HepG2 (cell line): ENCODE results near the gene CACNA1D. TPM values are rescaled to one million over a fixed set of nuclear protein-coding genes. Genes with fewer than 3 reads are reported as not detected.

Source experiments
- ADNP ChIP-seq: sonication (generic); formaldehyde crosslinking; IDR thresholded peaks from 2 replicates; pipeline ENCODE4 v1.4.0; 2020; ENCODE audit warnings: missing genetic modification reagents
- HOXD1 ChIP-seq: sonication (generic); formaldehyde crosslinking; IDR thresholded peaks from 2 replicates; pipeline ENCODE4 v1.5.0; 2020; ENCODE audit warnings: missing genetic modification reagents
- KDM4B ChIP-seq: sonication (generic); formaldehyde crosslinking; IDR thresholded peaks from 2 replicates; pipeline ENCODE4 v1.4.0; 2020; ENCODE audit warnings: missing genetic modification reagents
- MAF1 ChIP-seq: sonication (generic); formaldehyde crosslinking; IDR thresholded peaks from 2 replicates; pipeline ENCODE4 v1.5.0; 2020; ENCODE audit warnings: missing genetic modification reagents, borderline replicate concordance
- MATR3 ChIP-seq: sonication (generic); formaldehyde crosslinking; IDR thresholded peaks from 2 replicates; pipeline ENCODE4 v1.4.0; 2020; ENCODE audit warnings: missing genetic modification reagents
- MED8 ChIP-seq: sonication (generic); formaldehyde crosslinking; IDR thresholded peaks from 2 replicates; pipeline ENCODE4 v1.8.1; 2023; ENCODE audit warnings: mild to moderate bottlenecking, missing genetic modification reagents; ENCODE audit not compliant: insufficient replicate concordance
- NCOR1 ChIP-seq: fragments of 200-600 bp; sonication (generic); IDR thresholded peaks from 2 replicates; pipeline ENCODE4 v1.7.0; 2017; ENCODE audit warnings: antibody characterized with exemption, low read length, borderline replicate concordance
- SIX4 ChIP-seq: sonication (generic); formaldehyde crosslinking; IDR thresholded peaks from 2 replicates; pipeline ENCODE4 v1.4.0; 2020; ENCODE audit warnings: missing genetic modification reagents
- TAF1 ChIP-seq: sonication (generic); formaldehyde crosslinking; IDR thresholded peaks from 2 replicates; pipeline ENCODE4 v1.4.0; 2020; ENCODE audit warnings: missing genetic modification reagents
- YEATS2 ChIP-seq: sonication (generic); formaldehyde crosslinking; IDR thresholded peaks from 2 replicates; pipeline ENCODE4 v1.4.0; 2020; ENCODE audit warnings: missing genetic modification reagents, borderline replicate concordance
- ZFY ChIP-seq: sonication (generic); formaldehyde crosslinking; IDR thresholded peaks from 2 replicates; pipeline ENCODE4 v1.4.0; 2020; ENCODE audit warnings: missing genetic modification reagents
- ZKSCAN8 ChIP-seq: IDR thresholded peaks from 2 replicates; pipeline ENCODE4 v1.6.1; 2016; ENCODE audit warnings: borderline replicate concordance, missing genetic modification reagents, missing compliant biosample characterization
- ZNF160 ChIP-seq: sonication (generic); formaldehyde crosslinking; IDR thresholded peaks from 2 replicates; pipeline ENCODE4 v1.8.0; 2022; ENCODE audit warnings: mild to moderate bottlenecking, inconsistent platforms, missing genetic modification reagents
- ZNF484 ChIP-seq: sonication (generic); formaldehyde crosslinking; IDR thresholded peaks from 2 replicates; pipeline ENCODE4 v1.5.1; 2020; ENCODE audit warnings: mild to moderate bottlenecking, low read depth, missing genetic modification reagents, borderline replicate concordance
- ZNF549 ChIP-seq: sonication (generic); formaldehyde crosslinking; IDR thresholded peaks from 2 replicates; pipeline ENCODE4 v1.5.0; 2020; ENCODE audit warnings: missing genetic modification reagents
- ZNF556 ChIP-seq: sonication (generic); formaldehyde crosslinking; IDR thresholded peaks from 2 replicates; pipeline ENCODE4 v1.4.0; 2020; ENCODE audit warnings: mild to moderate bottlenecking, missing genetic modification reagents, borderline replicate concordance
- ZNF557 ChIP-seq: sonication (generic); formaldehyde crosslinking; IDR thresholded peaks from 2 replicates; pipeline ENCODE4 v1.4.0; 2020; ENCODE audit warnings: missing genetic modification reagents
- ZSCAN20 ChIP-seq: sonication (generic); formaldehyde crosslinking; IDR thresholded peaks from 2 replicates; pipeline ENCODE4 v1.4.0; 2020; ENCODE audit warnings: missing genetic modification reagents, mild to moderate bottlenecking, borderline replicate concordance
- polyA plus RNA-seq, 8 experiments: library from polyadenylated mRNA; depleted of rRNA in 3 of 8; stranded (reverse) in 7 of 8; unstranded in 1 of 8; fragments of >200 nt; fragmentation: Illumina TruSeq in 4 of 8; extraction: Trizol in 4 of 8; gene quantifications; 2 replicates each; pipeline versions ENCODE4 v1.2.1 to v1.2.3, GENCODE V29; 2011 to 2016; ENCODE audit warnings: low read depth in 4 of 8, missing spikeins in 1 of 8, mixed read lengths in 1 of 8; ENCODE audit not compliant: insufficient read depth in 1 of 8
- total RNA-seq, 5 experiments: library from RNA; depleted of rRNA; stranded (reverse); fragments of >200 nt; fragmentation: Illumina TruSeq; extraction: Trizol; gene quantifications; 2 replicates each; pipeline ENCODE4 v1.2.3, GENCODE V29; 2016; ENCODE audit warnings: low read depth in 1 of 5
- TF ChIP-seq, protein P1 (sequence below): IDR thresholded peaks from 2 replicates; pipeline ENCODE4 v1.6.1; 2016; ENCODE audit warnings: missing genetic modification reagents, missing compliant biosample characterization
- TF ChIP-seq, protein P2 (sequence below): sonication (generic); formaldehyde crosslinking; IDR thresholded peaks from 2 replicates; pipeline ENCODE4 v1.4.0; 2020; ENCODE audit warnings: missing genetic modification reagents
- TF ChIP-seq, protein P3 (sequence below): sonication (generic); formaldehyde crosslinking; IDR thresholded peaks from 2 replicates; pipeline ENCODE4 v1.8.1; 2023; ENCODE audit warnings: missing genetic modification reagents, mild to moderate bottlenecking, borderline replicate concordance
- TF ChIP-seq, protein P4 (sequence below): sonication (generic); formaldehyde crosslinking; IDR thresholded peaks from 2 replicates; pipeline ENCODE4 v1.4.0; 2020; ENCODE audit warnings: missing genetic modification reagents, borderline replicate concordance
- TF ChIP-seq, protein P5 (sequence below): sonication (generic); formaldehyde crosslinking; IDR thresholded peaks from 2 replicates; pipeline ENCODE4 v1.8.0; 2022; ENCODE audit warnings: missing genetic modification reagents, mild to moderate bottlenecking, moderate library complexity, borderline replicate concordance
- TF ChIP-seq, protein P6 (sequence below): sonication (generic); formaldehyde crosslinking; IDR thresholded peaks from 2 replicates; pipeline ENCODE4 v1.8.0; 2022; ENCODE audit warnings: missing genetic modification reagents, low read depth, mild to moderate bottlenecking, borderline replicate concordance

CACNA1D gene
- total and polyA plus RNA-seq, 2 of the 13 experiments (the other 11 are each of a cell fraction or from before 2014, with no cell fraction given) = 0.26 to 0.38 TPM

DNA sequence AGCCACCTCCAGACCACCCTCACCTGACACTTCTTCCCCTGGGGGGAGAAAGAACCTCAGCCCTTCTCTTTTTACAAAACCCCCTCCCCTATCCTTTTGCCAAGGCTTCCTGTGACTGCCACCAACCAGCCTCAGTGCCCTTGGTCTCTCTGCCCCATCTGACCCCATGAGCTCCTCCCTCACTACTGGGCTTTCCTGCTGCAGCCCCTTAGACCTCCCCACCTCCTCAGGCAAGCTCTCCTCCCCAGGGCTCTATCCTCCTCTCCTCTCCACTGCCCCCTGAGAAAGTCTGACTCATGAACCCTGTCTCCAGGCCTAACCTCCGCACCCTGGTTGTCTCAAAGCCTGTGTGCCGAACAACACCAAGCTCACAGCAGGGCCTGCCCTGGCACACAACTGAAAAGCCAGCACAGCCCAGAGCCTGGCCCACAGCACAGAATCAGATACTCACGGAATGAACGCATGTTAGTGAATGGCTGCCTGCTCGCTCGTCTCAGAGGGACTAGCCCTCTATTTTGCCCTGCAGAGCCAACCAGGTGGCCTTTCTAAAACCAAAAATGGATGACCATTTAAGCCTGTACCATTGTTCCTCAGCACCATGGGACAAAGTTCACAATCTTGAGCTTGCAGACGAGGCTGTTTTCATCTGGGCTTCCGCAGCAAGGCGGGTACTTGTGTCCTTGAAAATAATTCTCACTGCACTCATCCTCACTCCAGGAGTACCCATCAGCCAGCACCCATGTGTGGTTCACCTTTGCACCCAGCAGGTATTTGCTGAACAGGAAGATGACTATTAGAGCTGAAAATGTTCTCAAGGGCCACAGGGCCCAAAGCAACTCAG lies 350.1 kb downstream of the CACNA1D start (continued):
- TF ChIP-seq, protein P1, sequence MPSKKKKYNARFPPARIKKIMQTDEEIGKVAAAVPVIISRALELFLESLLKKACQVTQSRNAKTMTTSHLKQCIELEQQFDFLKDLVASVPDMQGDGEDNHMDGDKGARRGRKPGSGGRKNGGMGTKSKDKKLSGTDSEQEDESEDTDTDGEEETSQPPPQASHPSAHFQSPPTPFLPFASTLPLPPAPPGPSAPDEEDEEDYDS = peak; percentile 72; the same call in 1 of the 2 replicates
- no peak for TF ChIP-seq ADNP
- no peak for TF ChIP-seq SIX4 (CRISPR knock-in tag)
- peak; percentile 83 for TF ChIP-seq NCOR1
- TF ChIP-seq ZNF160 = peak; percentile 58; the same call in 1 of the 2 replicates
- no peak for TF ChIP-seq ZSCAN20 (CRISPR knock-in tag)
- no peak for TF ChIP-seq ZKSCAN8 (CRISPR knock-in tag)
- TF ChIP-seq, protein P2, sequence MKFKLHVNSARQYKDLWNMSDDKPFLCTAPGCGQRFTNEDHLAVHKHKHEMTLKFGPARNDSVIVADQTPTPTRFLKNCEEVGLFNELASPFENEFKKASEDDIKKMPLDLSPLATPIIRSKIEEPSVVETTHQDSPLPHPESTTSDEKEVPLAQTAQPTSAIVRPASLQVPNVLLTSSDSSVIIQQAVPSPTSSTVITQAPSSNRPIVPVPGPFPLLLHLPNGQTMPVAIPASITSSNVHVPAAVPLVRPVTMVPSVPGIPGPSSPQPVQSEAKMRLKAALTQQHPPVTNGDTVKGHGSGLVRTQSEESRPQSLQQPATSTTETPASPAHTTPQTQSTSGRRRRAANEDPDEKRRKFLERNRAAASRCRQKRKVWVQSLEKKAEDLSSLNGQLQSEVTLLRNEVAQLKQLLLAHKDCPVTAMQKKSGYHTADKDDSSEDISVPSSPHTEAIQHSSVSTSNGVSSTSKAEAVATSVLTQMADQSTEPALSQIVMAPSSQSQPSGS (CRISPR knock-in tag) = 0 out of 2 replicates have a peak, but pooled peaks have one; percentile 12
- TF ChIP-seq, protein P3, sequence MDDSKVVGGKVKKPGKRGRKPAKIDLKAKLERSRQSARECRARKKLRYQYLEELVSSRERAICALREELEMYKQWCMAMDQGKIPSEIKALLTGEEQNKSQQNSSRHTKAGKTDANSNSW (CRISPR knock-in tag) = no peak
- TF ChIP-seq ZNF484 (CRISPR knock-in tag) = no peak
- 0 out of 2 replicates have a peak, but pooled peaks have one; percentile 58 for TF ChIP-seq HOXD1 (CRISPR knock-in tag)
- TF ChIP-seq ZNF557 = peak; percentile 18; the same call in 1 of the 2 replicates
- TF ChIP-seq, protein P4, sequence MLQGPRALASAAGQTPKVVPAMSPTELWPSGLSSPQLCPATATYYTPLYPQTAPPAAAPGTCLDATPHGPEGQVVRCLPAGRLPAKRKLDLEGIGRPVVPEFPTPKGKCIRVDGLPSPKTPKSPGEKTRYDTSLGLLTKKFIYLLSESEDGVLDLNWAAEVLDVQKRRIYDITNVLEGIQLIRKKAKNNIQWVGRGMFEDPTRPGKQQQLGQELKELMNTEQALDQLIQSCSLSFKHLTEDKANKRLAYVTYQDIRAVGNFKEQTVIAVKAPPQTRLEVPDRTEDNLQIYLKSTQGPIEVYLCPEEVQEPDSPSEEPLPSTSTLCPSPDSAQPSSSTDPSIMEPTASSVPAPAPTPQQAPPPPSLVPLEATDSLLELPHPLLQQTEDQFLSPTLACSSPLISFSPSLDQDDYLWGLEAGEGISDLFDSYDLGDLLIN = no peak
- TF ChIP-seq YEATS2 (CRISPR knock-in tag) = no peak; the same call in 1 of the 2 replicates
- TF ChIP-seq MED8 (CRISPR knock-in tag) = peak; percentile 81
- TF ChIP-seq ZNF556 (CRISPR knock-in tag) = no peak
- TF ChIP-seq, protein P5, sequence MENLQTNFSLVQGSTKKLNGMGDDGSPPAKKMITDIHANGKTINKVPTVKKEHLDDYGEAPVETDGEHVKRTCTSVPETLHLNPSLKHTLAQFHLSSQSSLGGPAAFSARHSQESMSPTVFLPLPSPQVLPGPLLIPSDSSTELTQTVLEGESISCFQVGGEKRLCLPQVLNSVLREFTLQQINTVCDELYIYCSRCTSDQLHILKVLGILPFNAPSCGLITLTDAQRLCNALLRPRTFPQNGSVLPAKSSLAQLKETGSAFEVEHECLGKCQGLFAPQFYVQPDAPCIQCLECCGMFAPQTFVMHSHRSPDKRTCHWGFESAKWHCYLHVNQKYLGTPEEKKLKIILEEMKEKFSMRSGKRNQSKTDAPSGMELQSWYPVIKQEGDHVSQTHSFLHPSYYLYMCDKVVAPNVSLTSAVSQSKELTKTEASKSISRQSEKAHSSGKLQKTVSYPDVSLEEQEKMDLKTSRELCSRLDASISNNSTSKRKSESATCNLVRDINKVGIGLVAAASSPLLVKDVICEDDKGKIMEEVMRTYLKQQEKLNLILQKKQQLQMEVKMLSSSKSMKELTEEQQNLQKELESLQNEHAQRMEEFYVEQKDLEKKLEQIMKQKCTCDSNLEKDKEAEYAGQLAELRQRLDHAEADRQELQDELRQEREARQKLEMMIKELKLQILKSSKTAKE (CRISPR knock-in tag) = no peak
- peak; percentile 72 for TF ChIP-seq ZFY (CRISPR knock-in tag)
- TF ChIP-seq TAF1 (CRISPR knock-in tag) = peak; percentile 68; the same call in 1 of the 2 replicates
- TF ChIP-seq MAF1 (CRISPR knock-in tag) = no peak
- TF ChIP-seq KDM4B = no peak
- 0 out of 2 replicates have a peak, but pooled peaks have one; percentile 68 for TF ChIP-seq ZNF549 (CRISPR knock-in tag)
- TF ChIP-seq, protein P6, sequence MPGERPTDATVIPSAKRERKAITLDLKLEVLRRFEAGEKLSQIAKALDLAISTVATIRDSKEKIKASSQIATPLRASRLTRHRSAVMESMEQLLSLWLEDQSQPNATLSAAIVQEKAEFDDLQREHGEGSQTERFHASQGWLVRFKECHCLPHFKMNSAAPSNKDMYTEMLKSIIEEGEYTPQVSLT = no peak
- no peak for TF ChIP-seq MATR3 (CRISPR knock-in tag)
